Astrocyte (in vitro differentiated cells and primary cell): ENCODE measurements around the gene CR2.

Source experiments
- EZH2 ChIP-seq: IDR thresholded peaks from 2 replicates; pipeline ENCODE4 v1.6.1; 2012; ENCODE audit warnings: mild to moderate bottlenecking, low read length, inconsistent platforms; ENCODE audit not compliant: insufficient read depth
- TF ChIP-seq, protein P1 (sequence below): IDR thresholded peaks from 2 replicates; pipeline ENCODE4 v1.5.1; 2011; ENCODE audit warnings: low read depth, mild to moderate bottlenecking, inconsistent platforms, low read length, moderate library complexity; ENCODE audit not compliant: insufficient read depth

DNA sequence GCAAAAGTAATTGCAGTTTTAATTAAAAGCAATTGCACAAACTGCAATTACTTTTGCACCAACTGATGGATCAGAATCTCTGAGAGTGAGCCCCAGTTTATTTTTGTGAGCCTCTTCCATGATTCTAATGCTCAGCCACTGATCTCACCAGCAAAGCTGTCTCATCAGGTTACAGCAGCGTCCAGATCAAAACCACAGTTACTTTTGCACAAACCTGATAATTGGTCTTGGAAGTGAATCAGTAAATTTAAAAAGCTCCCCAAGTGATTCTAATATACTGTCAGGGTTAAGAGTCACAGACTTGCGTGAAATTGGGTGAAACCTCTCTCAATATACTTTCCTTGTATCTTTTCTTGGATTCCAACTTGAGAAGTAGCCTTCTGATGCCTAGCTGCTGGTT lies 13.5 kb upstream of the CR2 start:
- TF ChIP-seq, protein P1, sequence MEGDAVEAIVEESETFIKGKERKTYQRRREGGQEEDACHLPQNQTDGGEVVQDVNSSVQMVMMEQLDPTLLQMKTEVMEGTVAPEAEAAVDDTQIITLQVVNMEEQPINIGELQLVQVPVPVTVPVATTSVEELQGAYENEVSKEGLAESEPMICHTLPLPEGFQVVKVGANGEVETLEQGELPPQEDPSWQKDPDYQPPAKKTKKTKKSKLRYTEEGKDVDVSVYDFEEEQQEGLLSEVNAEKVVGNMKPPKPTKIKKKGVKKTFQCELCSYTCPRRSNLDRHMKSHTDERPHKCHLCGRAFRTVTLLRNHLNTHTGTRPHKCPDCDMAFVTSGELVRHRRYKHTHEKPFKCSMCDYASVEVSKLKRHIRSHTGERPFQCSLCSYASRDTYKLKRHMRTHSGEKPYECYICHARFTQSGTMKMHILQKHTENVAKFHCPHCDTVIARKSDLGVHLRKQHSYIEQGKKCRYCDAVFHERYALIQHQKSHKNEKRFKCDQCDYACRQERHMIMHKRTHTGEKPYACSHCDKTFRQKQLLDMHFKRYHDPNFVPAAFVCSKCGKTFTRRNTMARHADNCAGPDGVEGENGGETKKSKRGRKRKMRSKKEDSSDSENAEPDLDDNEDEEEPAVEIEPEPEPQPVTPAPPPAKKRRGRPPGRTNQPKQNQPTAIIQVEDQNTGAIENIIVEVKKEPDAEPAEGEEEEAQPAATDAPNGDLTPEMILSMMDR = no peak
- no peak for TF ChIP-seq EZH2
